ENCODE measurements around the gene SHISA6. TPM values are rescaled to one million over a fixed set of nuclear protein-coding genes. Genes with fewer than 3 reads are reported as not detected.

The SHISA6 gene
- total RNA-seq, 1 donor from 2014 or later, result 12.6 TPM

DNA sequence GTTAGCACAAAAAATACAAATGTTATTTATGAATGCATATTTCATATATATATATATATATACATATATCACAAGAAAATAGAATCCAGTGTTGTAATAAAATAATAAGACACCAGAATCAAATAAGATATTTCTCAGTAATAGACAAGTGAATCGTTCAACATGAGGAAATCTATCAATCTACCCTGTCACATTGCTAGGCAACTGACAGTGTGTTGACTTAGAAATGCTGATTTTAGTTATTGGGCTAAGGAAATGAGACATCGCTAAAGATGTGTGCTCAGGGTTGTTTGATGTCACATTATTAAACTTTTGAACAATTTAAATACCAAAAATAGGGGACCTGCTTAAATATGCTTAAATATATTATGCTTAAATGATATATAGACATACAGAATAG, 307.4 kb downstream of the SHISA6 start:
- H3K9me3 Mint-ChIP-seq (ENCODE audit: unreplicated experiment), result no peaks in the 10 kb centered on the region
- no peaks in the 10 kb centered on the region for H3K27me3 Mint-ChIP-seq (ENCODE audit: unreplicated experiment)
- no peaks in the 10 kb centered on the region for H3K36me3 Mint-ChIP-seq (ENCODE audit: unreplicated experiment)
- TF ChIP-seq CTCF (IDR thresholded peaks at IDR 0.05; ENCODE audit: partially characterized antibody, unreplicated experiment), result no peak
- no peak overlapping the region for H3K4me3 Mint-ChIP-seq (ENCODE audit: unreplicated experiment)
- DNase-seq, result no peak
- no peaks in the 10 kb centered on the region for H3K4me1 Mint-ChIP-seq (ENCODE audit: low read depth, unreplicated experiment)
- no peak overlapping the region for H3K27ac Mint-ChIP-seq (ENCODE audit: unreplicated experiment)

DNA sequence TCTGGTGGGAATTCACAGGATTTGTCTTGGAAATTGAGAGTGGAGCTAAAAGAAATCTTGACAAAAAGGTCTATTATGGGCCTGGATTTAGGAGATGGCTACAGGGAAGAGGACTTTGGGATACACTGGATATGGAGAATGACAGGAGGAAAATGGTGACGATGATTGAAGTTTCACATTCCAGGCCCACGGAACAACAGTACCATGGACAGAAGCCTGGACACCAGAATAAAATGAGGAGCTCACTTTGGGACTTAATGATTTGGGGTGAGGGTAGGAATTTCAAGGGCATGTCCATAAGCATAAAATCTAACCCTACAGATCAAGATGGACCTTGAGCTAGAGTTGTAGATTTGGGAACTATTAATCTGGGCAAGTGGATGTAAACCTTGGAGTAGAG, 309.4 kb downstream of the SHISA6 start:
- Mint-ChIP-seq H3K4me1 (ENCODE audit: low read depth, unreplicated experiment) (no peaks in the 10 kb centered on the region), H3K27me3 (ENCODE audit: unreplicated experiment) (no peaks in the 10 kb centered on the region), H3K27ac (ENCODE audit: unreplicated experiment) (no peak overlapping the region), H3K9me3 (ENCODE audit: unreplicated experiment) (no peaks in the 10 kb centered on the region), H3K36me3 (ENCODE audit: unreplicated experiment) (no peaks in the 10 kb centered on the region), H3K4me3 (ENCODE audit: unreplicated experiment) (no peak overlapping the region)
- TF ChIP-seq CTCF (IDR thresholded peaks at IDR 0.05; ENCODE audit: partially characterized antibody, unreplicated experiment), result no peak
- no peak for DNase-seq

DNA sequence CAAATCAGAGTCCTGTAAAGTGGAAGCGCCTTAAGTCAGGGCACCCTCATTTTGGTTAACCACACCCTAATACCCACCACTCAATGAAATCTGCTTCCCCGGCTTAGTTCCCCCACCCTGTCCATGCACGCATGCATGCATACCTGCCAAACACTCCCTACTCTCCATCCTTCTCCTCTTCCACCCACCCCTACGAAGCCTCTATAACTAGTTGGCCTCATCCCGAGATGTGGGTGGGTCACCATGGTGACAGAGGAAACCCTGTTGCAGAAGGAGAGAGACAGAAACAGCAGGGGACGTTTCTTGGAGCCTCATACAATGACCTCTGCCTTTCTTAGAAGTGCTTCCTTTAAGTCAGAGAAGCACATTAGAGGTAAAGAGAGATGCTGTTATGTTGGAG, 310.4 kb downstream of the SHISA6 start:
- no peak for DNase-seq
- no peak overlapping the region for H3K27ac Mint-ChIP-seq (ENCODE audit: unreplicated experiment)
- TF ChIP-seq CTCF (IDR thresholded peaks at IDR 0.05; ENCODE audit: partially characterized antibody, unreplicated experiment), result no peak
- H3K4me1 Mint-ChIP-seq (ENCODE audit: low read depth, unreplicated experiment), result no peaks in the 10 kb centered on the region
- peaks cover 3% of the 10 kb centered on the region for H3K27me3 Mint-ChIP-seq (ENCODE audit: unreplicated experiment)
- peaks cover 1% of the 10 kb centered on the region for H3K36me3 Mint-ChIP-seq (ENCODE audit: unreplicated experiment)
- no peak overlapping the region for H3K4me3 Mint-ChIP-seq (ENCODE audit: unreplicated experiment)
- no peaks in the 10 kb centered on the region for H3K9me3 Mint-ChIP-seq (ENCODE audit: unreplicated experiment)

DNA sequence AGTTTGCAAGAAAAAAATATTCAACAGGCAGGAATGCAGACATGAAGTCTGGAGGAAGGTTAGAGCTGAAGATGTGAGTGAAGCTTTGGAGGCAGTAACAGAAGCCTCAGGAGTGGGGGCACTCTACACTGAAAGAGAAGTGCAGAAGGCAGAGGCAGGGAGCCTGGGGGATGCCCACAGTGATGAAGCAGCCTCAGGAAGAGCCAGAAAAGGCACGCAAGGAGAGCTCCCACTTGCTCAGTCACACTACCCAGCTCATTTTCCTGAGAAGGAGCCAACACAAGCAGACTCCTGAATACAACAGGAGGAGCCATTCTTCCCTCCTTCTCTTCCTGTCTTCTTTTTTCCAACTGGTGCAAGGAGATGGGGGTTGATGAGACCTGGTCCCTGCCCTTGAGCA, 312.1 kb downstream of the SHISA6 start:
- Mint-ChIP-seq H3K27me3 (ENCODE audit: unreplicated experiment) (peaks cover 5% of the 10 kb centered on the region), H3K9me3 (ENCODE audit: unreplicated experiment) (peaks cover 4% of the 10 kb centered on the region), H3K4me3 (ENCODE audit: unreplicated experiment) (no peak overlapping the region), H3K4me1 (ENCODE audit: low read depth, unreplicated experiment) (no peaks in the 10 kb centered on the region), H3K36me3 (ENCODE audit: unreplicated experiment) (peaks cover 9% of the 10 kb centered on the region), H3K27ac (ENCODE audit: unreplicated experiment) (no peak overlapping the region)
- no peak for TF ChIP-seq CTCF (IDR thresholded peaks at IDR 0.05; ENCODE audit: partially characterized antibody, unreplicated experiment)
- no peak for DNase-seq

- H3K27ac Mint-ChIP-seq (ENCODE audit: unreplicated experiment), result no peak overlapping the region
- H3K4me3 Mint-ChIP-seq (ENCODE audit: unreplicated experiment), result no peak overlapping the region
- H3K36me3 Mint-ChIP-seq (ENCODE audit: unreplicated experiment), result peaks cover 9% of the 10 kb centered on the region
- peaks cover 6% of the 10 kb centered on the region for H3K9me3 Mint-ChIP-seq (ENCODE audit: unreplicated experiment)
- peaks cover 5% of the 10 kb centered on the region for H3K27me3 Mint-ChIP-seq (ENCODE audit: unreplicated experiment)
- DNase-seq, result no peak
- no peak for TF ChIP-seq CTCF (IDR thresholded peaks at IDR 0.05; ENCODE audit: partially characterized antibody, unreplicated experiment)
- no peaks in the 10 kb centered on the region for H3K4me1 Mint-ChIP-seq (ENCODE audit: low read depth, unreplicated experiment)
Measured at GRCh38 chr17:11554042-11554441, 313.0 kb downstream of the SHISA6 start.
